Stromal cell of bone marrow (primary cell): ENCODE results near the gene STAC.
"Not testable (repeated sequence)": the region's sequence is repeated elsewhere in the genome, so short reads cannot be mapped to it uniquely, and the experiment has no call there.

Experiments used
- DNase-seq: peaks from one replicate; pipeline ENCODE4 v3.0.0-alpha.2; 2012; ENCODE audit warnings: low read depth

Gene STAC

DNA sequence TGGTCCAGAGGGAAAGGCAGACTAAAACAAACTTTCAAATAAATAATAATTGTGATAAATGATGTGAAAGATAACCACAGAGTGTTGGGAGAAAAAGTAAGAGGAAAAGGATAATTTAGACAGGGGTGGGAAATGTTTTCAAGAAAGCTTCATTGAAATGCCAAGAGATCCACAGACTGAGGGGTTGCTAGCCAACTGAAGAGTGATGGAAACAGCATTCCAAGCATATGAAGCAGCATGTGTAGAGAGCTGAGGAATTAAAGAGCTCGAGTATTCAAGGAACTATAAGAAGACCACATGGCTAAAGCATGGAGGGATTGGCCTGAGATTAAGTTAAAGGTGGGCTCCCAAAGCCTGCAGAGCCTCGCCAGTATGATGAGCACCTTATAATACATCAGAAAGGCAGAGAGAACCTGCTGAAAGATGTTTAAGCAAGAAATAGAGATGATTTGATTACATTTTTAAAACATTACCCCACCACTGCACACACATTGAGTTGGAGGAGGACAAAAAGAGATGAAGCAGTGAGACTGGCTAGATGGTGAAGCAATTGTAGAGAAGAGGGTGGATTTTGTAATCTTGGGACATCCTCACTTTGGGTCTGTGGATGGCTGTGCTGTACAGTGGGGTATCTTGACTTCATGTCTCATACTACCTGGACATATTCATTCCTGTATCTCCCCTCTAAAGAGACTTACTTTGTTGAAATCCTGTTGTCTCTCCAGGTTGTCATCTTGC, 100.8 kb downstream of the STAC start:
- DNase-seq = peak; percentile 67

GRCh38 chr3:36482256-36482655, 102.0 kb downstream of the STAC start:
- no peak for DNase-seq

DNA sequence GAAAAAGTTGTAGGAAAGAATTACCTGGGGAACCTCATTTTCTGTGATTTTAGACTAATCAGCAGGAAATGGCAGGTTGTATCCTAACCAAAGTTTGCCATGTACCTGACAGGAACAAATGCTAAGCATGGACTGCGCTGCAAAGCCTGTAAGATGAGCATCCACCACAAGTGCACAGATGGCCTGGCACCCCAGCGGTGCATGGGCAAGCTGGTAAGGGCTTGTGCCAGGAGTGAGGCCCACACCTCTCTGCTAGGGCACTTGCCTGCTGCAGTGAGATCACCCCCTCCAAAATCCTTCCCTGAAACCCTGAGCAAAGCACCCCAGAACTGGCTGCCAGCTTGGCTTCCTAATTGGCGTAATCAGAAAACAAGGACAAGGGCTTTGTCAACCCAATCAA, 102.6 kb downstream of the STAC start:
- DNase-seq = no peak

DNA sequence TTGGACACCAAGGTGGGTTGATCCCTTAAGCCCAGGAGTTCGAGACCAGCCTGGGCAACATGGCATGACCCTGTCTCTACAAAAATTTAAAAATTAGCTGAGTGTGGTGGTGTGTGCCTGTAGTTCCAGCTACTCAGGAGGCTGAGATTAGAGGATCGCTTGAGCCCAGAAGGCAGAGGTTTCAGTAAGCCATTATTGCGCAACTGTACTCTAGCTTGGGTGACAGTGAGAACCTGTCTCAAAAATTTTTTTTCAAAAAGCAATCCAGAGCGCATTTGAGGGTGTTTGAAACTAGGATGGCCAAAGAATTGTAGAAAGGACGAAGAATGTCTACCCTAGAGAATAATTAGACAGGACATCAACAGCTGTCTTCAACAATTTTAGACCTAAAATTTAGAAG, 103.4 kb downstream of the STAC start:
- no peak for DNase-seq

- no peak for DNase-seq
Measured at GRCh38 chr3:36484386-36484785, 104.1 kb downstream of the STAC start.

- DNase-seq = no peak
Measured at GRCh38 chr3:36486009-36486795, 105.9 kb downstream of the STAC start.

DNA sequence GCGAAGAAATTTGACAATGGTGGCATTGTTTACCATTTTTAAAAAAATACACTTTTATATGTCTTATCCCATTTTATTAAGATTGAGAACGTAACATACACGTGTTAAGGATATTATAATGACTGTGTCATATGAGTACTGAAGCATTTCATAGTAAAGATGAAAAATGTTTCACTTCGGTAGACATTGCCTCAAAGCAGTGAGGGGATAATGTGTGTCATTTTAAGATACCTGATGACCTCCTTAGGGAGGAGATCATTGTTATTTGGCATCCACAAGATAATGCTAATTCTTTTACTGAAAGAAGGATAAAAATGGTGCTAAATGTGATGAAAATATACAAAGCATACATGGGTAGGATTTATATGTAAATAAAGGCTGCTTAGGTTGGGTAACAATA, 107.3 kb downstream of the STAC start:
- DNase-seq = no peak

DNA sequence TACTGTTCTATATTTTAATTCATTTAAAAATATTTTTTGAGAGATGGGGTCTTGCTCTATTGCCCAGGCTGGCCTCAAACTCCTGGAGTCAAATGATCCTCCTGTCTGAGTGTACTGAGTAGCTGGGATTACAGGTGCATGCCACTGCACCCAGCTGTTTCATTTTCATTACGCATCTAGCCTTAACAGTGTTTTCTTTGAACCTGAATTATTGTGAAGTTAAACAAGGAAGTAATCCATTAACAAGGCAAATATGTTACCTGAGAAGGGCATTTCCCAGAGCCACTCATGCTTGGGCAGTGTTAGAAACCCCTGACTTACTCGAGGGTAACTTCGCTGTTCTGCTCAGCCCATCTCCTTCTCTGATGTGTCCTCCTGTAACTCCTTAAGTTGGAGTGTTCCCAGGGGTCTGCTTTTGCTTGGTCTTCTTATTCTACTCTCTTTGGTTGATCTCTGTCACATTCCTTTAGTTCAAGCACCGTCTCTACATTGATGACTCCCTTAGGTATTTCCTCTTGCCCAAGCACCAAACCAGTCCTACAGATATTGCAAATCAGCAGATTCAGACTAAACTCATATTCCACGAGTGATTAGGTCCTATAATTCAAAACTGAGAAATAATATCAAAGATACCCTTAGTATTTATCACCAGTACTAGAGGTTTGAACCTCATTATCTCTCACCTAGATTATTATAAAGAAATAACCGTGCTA, 107.9 kb downstream of the STAC start:
- DNase-seq = no peak

- DNase-seq = no peak
Measured at GRCh38 chr3:36489101-36489500, 108.8 kb downstream of the STAC start.

DNA sequence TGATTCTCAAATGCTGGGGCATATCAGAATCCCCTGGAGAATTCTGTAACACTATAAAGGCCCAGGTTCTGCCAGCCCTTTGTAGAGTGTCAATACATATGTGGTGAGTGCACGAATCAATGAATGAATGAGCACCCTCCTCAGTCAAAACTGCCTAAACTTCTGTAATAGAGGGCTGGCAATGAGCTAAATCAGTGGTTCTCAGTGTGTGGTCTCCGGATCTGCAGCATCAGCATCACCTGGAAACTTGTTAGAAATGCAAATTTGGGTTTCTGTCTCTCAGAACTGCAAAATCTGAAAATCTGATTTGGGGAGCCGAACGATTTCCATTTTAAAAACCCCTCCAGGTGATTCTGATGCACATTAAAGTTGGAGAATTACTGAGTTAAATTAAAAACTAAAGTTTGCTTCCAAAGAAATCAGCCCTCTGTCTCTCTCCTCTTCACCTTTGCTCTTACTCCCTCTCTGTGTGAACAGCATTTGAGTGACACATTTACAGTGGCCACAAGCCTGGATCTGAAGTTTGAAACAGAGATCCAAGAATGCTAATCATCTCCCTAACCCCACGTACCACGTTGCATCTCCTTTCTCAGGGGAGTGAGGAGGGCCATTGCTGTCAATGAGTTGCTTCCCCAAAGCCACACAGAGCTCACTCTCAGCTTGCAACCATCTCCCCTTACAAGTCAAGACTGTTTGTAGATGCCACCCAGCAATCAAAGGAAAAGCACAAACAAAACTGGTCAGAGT, 109.5 kb downstream of the STAC start:
- no peak for DNase-seq

DNA sequence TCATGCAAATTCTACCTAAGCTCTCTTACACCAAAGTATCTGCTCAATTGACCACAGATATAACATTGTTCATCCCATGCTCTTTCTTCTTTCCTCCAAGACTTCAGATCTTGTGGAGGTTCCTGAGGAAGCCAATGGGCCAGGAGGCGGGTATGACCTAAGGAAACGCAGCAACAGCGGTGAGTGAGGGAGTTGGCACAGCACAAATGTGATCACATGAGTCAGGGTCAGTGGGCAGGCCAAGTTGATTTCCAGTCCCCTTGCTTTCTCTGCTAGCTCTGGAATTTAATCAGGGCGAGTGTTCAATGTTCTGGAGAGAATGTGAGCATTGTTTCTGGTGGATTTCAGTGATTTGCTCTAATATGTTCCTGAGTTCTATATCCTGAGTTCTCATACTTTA, 112.7 kb downstream of the STAC start:
- no peak for DNase-seq

DNA sequence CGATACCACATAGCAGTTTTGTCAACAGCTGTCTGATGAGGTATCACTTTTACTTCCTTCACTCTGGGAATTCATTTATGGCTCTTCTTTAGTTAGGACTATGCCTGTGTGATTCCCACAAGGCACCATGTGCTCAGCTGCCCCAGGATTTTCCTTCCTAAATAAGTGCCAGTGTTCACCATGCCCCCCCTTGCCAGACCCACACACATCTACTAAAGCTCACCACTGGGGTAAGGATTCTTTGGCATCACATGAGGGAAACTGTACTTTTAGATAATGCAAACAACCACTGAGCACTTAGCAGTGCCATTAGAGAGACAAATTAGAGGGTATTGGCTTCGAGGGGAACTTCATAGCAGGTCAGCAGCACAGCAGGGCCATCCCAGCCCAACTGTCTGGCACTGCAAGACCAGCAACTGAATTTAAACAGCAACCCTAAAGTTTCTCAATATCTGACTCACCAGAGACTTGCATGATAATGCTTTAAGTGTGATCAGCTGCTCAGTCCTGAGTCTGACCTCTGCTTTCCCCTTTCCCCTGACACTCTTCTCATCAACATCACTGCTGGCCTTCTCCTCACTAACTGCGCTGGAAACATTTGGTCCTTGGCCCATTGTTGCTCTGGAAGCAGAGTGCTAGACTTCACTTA, 114.3 kb downstream of the STAC start:
- peak; percentile 94 for DNase-seq

GRCh38 chr3:36496684-36497633, 116.7 kb downstream of the STAC start:
- DNase-seq = peak; percentile 90

DNA sequence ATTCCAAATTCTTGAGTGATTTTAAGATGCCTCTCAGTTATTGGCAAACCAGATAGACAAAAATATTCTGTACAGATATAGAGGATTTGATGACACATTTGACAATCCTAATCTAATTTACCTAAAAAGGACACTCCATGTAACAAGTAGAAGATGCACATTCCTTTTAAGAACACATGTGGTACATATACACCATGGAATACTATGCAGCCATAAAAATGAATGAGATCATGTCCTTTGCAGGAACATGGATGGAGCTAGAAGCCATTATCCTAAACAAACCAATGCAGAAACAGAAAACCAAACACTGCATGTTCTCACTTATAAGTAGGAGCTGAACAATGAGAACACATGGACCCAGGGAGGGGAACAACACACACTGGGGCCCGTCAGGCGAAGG, 119.7 kb downstream of the STAC start:
- DNase-seq = not testable (repeated sequence)

DNA sequence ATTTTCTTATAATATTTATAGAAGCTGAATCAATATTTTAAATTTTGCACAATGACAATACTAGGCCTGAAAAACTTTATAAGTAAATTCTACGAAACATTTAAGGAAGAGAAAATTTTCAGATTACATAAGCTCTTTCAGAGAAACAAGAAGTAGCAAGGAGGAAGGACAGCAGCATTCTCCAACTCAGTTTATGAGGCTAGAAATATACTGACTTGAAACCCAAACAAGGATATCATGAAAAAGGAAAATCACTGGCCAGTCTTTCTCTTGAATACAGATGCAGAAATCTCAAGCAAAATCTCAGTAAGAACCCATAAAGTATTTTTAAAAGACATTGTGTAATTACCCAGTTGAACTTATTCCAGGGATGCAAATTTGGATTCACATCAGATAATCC, 121.3 kb downstream of the STAC start:
- no peak for DNase-seq

DNA sequence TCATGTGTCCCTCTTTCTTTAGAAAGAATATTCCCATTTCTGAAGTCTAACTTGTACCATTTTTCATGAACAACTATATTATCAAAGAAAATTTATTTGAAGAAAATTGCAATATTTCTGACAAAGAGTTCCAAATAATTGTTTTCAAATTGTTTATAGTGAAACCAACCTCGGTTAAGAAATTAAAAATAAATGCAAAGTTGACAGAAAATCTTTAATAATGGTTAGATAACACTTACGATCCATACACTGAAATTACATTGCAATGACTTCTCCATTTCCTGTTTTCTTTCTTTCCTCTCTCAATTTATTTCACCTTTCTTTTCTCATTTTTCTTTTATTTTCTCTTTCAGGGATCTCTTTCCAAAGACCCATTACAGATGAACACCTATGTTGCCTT, 125.1 kb downstream of the STAC start:
- DNase-seq = no peak

GRCh38 chr3:36511791-36512486, 131.6 kb downstream of the STAC start:
- DNase-seq = no peak

DNA sequence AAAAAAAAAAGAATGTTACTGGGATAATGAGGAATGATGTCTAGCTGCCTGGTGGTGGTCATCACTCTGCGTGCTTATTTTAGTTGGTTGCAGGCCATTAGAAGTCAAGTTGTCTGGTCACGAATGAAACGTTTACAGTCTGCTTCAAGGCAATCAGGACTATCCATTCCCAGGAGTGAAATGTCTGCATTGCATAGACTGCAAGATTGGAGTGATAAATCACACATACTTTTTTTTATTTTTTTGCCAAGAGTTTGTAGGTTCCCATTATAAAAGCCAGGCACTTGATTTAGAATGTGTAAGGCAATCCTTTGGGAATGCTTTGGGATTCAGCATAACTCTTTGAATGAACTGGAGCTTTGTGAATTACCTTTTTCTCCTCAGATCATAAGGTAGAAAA, 132.3 kb downstream of the STAC start:
- DNase-seq = no peak

- DNase-seq = peak; percentile 28
Measured at GRCh38 chr3:36514171-36514570, 133.9 kb downstream of the STAC start.

DNA sequence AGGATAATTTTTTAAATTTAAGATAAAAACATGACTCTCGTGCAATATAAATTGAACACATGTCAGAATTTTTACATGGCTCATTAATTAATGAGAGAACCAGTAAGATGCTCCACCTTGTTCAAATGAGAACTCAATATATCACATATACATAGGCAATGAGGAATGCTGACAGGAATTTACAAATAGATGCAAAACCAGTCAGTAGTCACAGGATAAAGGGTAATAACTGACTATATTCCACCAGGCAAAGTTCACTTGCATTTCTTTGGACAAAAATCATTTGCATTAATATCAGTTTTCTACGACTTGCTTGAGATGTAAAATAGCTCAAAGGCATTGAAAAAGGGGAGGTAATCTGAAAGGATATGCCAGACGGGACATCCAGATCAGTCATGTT, 139.4 kb downstream of the STAC start:
- no peak for DNase-seq
